Measurements from ENCODE around the gene IER5. TPM values are rescaled to one million over a fixed set of nuclear protein-coding genes. Genes with fewer than 3 reads are reported as not detected.

The IER5 gene
- total and polyA plus RNA-seq, 2 of the 13 experiments (the other 11 are each of a cell fraction or from before 2014, with no cell fraction given), result 2.5 to 3.5 TPM

DNA sequence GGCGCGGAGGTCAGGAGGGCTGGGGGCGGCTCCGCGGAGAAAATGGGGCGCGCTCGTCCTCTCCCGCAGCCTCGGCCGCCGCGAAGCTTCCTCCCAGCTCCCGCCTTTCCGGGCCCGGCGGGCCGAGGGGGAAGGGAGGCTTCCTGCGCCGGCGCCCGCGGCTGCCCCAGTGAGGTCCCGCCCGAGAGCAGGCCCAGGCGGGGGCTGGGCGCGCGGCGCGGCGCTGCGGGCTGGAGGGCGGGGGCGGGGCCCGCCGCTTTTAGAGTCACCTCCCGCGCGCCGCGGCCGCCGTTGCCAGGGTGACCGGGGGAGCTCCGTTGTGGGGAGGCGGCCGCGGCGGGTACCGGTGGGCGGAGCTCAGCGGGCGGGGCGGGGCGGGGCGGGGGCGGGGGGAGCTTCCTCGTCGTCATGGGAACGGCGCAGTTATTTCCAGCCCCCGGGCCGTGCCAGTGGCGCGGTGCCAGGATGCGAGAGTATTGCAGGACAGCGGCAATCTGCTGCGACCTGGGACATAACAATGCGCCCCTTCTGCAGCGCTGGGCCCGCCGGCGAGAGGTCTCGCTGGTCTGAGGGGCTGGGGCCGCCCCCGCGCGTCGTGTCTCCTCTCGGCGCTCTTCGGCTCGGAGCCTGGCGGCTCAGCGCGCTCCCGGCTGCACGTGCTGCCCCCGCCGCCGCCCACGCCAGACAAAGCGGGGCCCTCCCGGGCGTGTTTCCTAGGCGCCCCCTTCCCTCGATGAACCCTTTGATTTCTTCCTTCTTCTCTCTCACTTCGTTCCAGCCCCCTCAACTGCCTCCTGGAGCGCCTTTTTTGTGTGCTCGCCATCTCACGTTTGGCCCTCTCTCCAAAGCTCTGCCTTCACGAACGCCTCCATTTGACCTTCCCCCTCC lies 16.9 kb downstream of the IER5 start (continued):
- TF ChIP-seq, protein P1, sequence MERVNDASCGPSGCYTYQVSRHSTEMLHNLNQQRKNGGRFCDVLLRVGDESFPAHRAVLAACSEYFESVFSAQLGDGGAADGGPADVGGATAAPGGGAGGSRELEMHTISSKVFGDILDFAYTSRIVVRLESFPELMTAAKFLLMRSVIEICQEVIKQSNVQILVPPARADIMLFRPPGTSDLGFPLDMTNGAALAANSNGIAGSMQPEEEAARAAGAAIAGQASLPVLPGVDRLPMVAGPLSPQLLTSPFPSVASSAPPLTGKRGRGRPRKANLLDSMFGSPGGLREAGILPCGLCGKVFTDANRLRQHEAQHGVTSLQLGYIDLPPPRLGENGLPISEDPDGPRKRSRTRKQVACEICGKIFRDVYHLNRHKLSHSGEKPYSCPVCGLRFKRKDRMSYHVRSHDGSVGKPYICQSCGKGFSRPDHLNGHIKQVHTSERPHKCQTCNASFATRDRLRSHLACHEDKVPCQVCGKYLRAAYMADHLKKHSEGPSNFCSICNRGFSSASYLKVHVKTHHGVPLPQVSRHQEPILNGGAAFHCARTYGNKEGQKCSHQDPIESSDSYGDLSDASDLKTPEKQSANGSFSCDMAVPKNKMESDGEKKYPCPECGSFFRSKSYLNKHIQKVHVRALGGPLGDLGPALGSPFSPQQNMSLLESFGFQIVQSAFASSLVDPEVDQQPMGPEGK (CRISPR knock-in tag; IDR thresholded peaks at IDR 0.05), result peak; percentile 82
- TF ChIP-seq, protein P2, sequence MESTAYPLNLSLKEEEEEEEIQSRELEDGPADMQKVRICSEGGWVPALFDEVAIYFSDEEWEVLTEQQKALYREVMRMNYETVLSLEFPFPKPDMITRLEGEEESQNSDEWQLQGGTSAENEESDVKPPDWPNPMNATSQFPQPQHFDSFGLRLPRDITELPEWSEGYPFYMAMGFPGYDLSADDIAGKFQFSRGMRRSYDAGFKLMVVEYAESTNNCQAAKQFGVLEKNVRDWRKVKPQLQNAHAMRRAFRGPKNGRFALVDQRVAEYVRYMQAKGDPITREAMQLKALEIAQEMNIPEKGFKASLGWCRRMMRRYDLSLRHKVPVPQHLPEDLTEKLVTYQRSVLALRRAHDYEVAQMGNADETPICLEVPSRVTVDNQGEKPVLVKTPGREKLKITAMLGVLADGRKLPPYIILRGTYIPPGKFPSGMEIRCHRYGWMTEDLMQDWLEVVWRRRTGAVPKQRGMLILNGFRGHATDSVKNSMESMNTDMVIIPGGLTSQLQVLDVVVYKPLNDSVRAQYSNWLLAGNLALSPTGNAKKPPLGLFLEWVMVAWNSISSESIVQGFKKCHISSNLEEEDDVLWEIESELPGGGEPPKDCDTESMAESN (CRISPR knock-in tag; conservative IDR thresholded peaks at IDR 0.05), result peak; percentile 78
- TF ChIP-seq, protein P3, sequence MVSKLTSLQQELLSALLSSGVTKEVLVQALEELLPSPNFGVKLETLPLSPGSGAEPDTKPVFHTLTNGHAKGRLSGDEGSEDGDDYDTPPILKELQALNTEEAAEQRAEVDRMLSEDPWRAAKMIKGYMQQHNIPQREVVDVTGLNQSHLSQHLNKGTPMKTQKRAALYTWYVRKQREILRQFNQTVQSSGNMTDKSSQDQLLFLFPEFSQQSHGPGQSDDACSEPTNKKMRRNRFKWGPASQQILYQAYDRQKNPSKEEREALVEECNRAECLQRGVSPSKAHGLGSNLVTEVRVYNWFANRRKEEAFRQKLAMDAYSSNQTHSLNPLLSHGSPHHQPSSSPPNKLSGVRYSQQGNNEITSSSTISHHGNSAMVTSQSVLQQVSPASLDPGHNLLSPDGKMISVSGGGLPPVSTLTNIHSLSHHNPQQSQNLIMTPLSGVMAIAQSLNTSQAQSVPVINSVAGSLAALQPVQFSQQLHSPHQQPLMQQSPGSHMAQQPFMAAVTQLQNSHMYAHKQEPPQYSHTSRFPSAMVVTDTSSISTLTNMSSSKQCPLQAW (CRISPR knock-in tag; IDR thresholded peaks at IDR 0.05), result 0 out of 2 replicates have a peak, but pooled peaks have one; percentile 18
- TF ChIP-seq, protein P4, sequence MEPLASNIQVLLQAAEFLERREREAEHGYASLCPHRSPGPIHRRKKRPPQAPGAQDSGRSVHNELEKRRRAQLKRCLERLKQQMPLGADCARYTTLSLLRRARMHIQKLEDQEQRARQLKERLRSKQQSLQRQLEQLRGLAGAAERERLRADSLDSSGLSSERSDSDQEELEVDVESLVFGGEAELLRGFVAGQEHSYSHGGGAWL (CRISPR knock-in tag; IDR thresholded peaks at IDR 0.05), result peak; percentile 64; the same call in 1 of the 2 replicates
- TF ChIP-seq, protein P5, sequence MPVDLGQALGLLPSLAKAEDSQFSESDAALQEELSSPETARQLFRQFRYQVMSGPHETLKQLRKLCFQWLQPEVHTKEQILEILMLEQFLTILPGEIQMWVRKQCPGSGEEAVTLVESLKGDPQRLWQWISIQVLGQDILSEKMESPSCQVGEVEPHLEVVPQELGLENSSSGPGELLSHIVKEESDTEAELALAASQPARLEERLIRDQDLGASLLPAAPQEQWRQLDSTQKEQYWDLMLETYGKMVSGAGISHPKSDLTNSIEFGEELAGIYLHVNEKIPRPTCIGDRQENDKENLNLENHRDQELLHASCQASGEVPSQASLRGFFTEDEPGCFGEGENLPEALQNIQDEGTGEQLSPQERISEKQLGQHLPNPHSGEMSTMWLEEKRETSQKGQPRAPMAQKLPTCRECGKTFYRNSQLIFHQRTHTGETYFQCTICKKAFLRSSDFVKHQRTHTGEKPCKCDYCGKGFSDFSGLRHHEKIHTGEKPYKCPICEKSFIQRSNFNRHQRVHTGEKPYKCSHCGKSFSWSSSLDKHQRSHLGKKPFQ (CRISPR knock-in tag; IDR thresholded peaks at IDR 0.05; ENCODE audit: insufficient replicate concordance), result no peak
- TF ChIP-seq HNRNPLL (IDR thresholded peaks at IDR 0.05; ENCODE audit: low read depth, low read length, poor library complexity, severe bottlenecking) (peak; percentile 46), ZFX (CRISPR knock-in tag; IDR thresholded peaks at IDR 0.05; ENCODE audit: low read depth) (peak; percentile 60), ZSCAN21 (CRISPR knock-in tag; IDR thresholded peaks at IDR 0.05; ENCODE audit: borderline replicate concordance) (peak; percentile 55; the same call in 1 of the 2 replicates)
- TF ChIP-seq, protein P6, sequence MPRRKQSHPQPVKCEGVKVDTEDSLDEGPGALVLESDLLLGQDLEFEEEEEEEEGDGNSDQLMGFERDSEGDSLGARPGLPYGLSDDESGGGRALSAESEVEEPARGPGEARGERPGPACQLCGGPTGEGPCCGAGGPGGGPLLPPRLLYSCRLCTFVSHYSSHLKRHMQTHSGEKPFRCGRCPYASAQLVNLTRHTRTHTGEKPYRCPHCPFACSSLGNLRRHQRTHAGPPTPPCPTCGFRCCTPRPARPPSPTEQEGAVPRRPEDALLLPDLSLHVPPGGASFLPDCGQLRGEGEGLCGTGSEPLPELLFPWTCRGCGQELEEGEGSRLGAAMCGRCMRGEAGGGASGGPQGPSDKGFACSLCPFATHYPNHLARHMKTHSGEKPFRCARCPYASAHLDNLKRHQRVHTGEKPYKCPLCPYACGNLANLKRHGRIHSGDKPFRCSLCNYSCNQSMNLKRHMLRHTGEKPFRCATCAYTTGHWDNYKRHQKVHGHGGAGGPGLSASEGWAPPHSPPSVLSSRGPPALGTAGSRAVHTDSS (CRISPR knock-in tag; conservative IDR thresholded peaks at IDR 0.05), result no peak
- TF ChIP-seq, protein P7, sequence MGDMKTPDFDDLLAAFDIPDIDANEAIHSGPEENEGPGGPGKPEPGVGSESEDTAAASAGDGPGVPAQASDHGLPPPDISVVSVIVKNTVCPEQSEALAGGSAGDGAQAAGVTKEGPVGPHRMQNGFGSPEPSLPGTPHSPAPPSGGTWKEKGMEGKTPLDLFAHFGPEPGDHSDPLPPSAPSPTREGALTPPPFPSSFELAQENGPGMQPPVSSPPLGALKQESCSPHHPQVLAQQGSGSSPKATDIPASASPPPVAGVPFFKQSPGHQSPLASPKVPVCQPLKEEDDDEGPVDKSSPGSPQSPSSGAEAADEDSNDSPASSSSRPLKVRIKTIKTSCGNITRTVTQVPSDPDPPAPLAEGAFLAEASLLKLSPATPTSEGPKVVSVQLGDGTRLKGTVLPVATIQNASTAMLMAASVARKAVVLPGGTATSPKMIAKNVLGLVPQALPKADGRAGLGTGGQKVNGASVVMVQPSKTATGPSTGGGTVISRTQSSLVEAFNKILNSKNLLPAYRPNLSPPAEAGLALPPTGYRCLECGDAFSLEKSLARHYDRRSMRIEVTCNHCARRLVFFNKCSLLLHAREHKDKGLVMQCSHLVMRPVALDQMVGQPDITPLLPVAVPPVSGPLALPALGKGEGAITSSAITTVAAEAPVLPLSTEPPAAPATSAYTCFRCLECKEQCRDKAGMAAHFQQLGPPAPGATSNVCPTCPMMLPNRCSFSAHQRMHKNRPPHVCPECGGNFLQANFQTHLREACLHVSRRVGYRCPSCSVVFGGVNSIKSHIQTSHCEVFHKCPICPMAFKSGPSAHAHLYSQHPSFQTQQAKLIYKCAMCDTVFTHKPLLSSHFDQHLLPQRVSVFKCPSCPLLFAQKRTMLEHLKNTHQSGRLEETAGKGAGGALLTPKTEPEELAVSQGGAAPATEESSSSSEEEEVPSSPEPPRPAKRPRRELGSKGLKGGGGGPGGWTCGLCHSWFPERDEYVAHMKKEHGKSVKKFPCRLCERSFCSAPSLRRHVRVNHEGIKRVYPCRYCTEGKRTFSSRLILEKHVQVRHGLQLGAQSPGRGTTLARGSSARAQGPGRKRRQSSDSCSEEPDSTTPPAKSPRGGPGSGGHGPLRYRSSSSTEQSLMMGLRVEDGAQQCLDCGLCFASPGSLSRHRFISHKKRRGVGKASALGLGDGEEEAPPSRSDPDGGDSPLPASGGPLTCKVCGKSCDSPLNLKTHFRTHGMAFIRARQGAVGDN (CRISPR knock-in tag; IDR thresholded peaks at IDR 0.05), result peak; percentile 90
